ENCODE data around the gene TFIP11.

DNA sequence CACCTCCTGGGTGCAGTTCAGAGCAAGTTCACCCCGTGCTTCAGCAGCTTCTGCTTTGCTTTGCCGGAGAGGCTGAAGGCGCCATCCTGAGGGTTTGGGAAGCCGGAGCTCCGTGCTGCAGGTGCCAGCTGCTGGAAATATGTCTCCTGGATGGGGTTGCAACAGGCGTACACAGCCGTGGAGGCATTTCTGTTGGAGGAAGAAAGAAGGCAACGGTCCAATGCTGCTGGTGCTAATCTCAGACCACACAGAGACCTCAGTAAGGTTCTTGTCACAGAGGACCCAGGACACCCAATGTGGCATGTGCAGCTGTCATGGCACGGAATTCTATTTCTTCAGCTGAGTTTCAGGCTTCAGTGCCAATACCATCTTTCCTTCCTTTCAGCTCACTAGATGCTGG lies 59.1 kb downstream of the TFIP11 start:
- TF ChIP-seq, protein P1, sequence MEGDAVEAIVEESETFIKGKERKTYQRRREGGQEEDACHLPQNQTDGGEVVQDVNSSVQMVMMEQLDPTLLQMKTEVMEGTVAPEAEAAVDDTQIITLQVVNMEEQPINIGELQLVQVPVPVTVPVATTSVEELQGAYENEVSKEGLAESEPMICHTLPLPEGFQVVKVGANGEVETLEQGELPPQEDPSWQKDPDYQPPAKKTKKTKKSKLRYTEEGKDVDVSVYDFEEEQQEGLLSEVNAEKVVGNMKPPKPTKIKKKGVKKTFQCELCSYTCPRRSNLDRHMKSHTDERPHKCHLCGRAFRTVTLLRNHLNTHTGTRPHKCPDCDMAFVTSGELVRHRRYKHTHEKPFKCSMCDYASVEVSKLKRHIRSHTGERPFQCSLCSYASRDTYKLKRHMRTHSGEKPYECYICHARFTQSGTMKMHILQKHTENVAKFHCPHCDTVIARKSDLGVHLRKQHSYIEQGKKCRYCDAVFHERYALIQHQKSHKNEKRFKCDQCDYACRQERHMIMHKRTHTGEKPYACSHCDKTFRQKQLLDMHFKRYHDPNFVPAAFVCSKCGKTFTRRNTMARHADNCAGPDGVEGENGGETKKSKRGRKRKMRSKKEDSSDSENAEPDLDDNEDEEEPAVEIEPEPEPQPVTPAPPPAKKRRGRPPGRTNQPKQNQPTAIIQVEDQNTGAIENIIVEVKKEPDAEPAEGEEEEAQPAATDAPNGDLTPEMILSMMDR (IDR thresholded peaks at IDR 0.05), result no peak
- TF ChIP-seq POLR2AphosphoS5 (IDR thresholded peaks at IDR 0.05; ENCODE audit: insufficient read depth in 1 of 2, low read depth in 1 of 2) (no peak), POLR2A (IDR thresholded peaks at IDR 0.05) (no peak)

Measured in vagina (tissue), 2 donors.